HEK293T (cell line): Measurements from ENCODE around the gene HDHD5.

Experiments used
- ELF4 ChIP-seq: fragments of 450-650 bp; IDR thresholded peaks from 2 replicates; pipeline ENCODE4 v1.6.1; 2017; ENCODE audit warnings: antibody characterized with exemption
- FOXK2 ChIP-seq: fragments of 450-650 bp; IDR thresholded peaks from 2 replicates; pipeline ENCODE4 v1.6.1; 2016; ENCODE audit warnings: mild to moderate bottlenecking
- HDGF ChIP-seq: fragments of 450-650 bp; IDR thresholded peaks from 2 replicates; pipeline ENCODE4 v1.6.1; 2017; ENCODE audit warnings: antibody characterized with exemption, borderline replicate concordance
- TARDBP ChIP-seq: fragments of 450-650 bp; IDR thresholded peaks from 2 replicates; pipeline ENCODE4 v1.6.1; 2016

GRCh38 chr22:17113600-17113999 is 45.5 kb downstream of the HDHD5 start:
- TF ChIP-seq TARDBP (no peak), HDGF (no peak), ELF4 (no peak), FOXK2 (no peak)
